Stimulated activated CD4-positive, alpha-beta T cell treated with anti-CD3 and anti-CD28 coated beads, Interleukin-2, amount 100 ng/mL, for 24 hours (primary cell): Measurements from ENCODE around the gene TECTA.
"Not testable (repeated sequence)": the region's sequence is repeated elsewhere in the genome, so short reads cannot be mapped to it uniquely, and the experiment has no call there.

ENCODE experiments used
- DNase-seq, 2 donors: peaks; one replicate each; pipeline ENCODE4 v3.0.0-alpha.2; 2020

TECTA gene

GRCh38 chr11:121235057-121235456 lies 134.0 kb downstream of the TECTA start:
- DNase-seq: no peak

- DNase-seq: no peak
These were observed 135.3 kb downstream of the TECTA start for GRCh38 chr11:121236115-121237001.

GRCh38 chr11:121237247-121237646 lies 136.2 kb downstream of the TECTA start:
- not testable (repeated sequence) for DNase-seq

- DNase-seq: peak; percentile 12 to 23
These were observed 136.9 kb downstream of the TECTA start for GRCh38 chr11:121237686-121238658.

- no peak for DNase-seq
These were observed 137.9 kb downstream of the TECTA start for GRCh38 chr11:121238956-121239355.

GRCh38 chr11:121240001-121240400 lies 139.0 kb downstream of the TECTA start:
- DNase-seq: not testable (repeated sequence)

- no peak for DNase-seq
These were observed 139.7 kb downstream of the TECTA start for GRCh38 chr11:121240650-121241303.
